Fibroblast of skin of right biceps (primary cell): ENCODE results near the gene FGFR4.

Experiments
- DNase-seq: peaks from one replicate; pipeline ENCODE4 v3.0.0-alpha.2; 2013

Gene FGFR4

DNA sequence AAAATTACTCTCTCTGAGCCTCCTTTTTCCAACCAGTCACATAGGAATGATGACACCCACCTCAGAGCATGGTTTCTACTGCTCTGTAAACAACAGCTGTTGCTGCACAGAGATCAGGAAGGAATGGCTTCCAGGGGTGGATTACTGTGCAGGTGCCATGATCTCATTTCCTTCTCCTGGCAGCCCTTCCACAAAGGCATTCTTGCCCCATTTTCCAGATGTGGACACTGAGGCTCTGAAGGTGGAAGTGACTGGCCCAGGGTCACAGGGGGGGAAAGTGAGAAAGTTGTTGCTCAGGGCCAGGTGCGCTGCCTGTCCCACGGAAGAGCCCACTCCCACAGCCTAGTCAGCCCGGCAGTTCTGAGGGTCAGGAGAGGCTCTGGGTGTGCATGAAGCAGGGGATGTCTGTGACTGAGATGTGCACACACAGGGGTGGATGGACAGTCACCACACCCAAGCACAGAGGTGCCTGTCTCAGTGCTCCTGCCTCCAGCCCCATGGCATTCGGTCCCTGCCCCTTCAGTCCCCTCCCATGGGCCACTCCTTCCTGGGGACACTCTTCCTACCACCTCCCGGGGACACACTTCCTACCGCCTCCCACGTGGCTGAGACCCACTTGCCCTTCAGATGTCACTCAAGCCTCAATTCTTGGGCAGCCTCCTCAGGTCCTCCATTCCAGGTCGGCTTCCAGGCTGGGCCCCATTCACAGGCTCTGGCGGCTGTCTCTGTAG, 17.0 kb downstream of the FGFR4 start:
- no peak for DNase-seq

DNA sequence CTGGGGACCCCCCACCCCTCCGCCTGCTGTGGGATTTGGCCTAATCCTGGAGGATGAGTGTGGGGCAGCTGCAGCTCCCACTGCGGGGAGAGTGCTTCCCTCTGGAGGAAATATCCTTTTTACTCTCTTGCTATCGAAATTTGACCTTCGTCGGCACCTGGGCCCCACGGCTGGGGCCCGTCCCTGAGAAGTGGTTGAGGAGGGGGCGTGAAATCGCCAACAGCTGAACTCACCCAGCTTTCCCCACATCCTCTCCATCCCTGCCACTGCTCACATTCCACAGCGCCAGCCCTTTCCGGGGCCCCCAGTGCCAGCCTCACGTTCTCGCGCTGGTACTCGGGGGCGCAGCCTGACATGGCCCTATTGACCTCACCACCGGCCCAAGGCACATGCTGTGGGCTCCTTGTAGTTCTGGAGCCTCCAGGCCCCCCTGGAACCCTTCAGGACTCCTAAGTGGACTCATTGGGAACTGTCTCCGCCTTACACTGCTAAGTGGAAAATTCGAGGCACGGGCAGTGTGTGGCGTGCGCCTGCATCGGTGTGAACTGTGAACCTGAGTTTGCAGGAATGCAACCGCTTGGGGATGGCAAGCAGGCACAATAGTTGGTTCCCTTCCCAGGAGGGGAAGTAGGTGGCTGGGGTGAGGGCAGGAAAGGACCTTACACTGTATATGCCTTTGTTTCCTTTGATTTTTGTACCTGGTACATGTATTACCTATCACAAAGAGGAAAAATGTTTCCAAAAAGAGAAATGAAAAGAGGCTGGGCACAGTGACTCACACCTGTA, 19.2 kb downstream of the FGFR4 start:
- DNase-seq, result no peak

DNA sequence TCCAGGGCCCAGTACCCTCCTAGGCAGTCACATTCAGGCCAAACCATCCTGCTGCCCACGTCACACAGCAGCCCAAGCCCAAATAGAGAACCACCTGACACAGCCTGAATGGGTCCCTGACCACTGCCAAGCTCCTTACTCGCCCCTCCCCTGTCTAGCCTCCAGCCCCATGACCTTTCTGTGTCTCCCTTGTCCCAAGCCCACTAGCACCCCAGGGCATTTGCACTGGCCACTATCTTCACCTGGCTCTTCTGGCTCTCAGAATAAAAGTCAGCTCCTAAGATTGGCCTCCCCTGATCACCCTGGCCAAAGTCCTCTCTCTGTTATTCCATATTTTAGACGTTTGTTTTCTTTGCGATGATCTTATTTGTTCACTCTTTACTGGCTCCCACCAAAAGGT, 20.4 kb downstream of the FGFR4 start:
- no peak for DNase-seq

DNA sequence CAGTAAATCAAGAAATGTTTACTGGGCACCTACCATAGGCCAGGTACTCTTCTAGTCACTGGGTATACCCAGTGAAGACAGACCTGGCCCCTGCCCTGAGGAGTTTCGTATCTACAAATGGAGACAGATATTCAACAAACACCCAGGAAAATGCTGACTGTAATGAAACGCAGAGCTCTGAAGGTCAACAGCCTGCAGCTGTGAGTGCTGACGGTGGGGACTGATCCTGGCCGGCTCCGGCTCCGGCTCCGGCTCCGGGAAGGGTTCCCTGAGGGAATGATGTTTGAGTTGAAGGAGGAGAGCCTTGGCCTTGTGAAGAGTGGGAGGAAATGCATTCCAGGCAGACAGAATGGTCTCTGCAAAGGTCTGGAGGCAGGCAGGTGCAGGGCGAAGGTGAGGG, 23.1 kb downstream of the FGFR4 start:
- no peak for DNase-seq

DNA sequence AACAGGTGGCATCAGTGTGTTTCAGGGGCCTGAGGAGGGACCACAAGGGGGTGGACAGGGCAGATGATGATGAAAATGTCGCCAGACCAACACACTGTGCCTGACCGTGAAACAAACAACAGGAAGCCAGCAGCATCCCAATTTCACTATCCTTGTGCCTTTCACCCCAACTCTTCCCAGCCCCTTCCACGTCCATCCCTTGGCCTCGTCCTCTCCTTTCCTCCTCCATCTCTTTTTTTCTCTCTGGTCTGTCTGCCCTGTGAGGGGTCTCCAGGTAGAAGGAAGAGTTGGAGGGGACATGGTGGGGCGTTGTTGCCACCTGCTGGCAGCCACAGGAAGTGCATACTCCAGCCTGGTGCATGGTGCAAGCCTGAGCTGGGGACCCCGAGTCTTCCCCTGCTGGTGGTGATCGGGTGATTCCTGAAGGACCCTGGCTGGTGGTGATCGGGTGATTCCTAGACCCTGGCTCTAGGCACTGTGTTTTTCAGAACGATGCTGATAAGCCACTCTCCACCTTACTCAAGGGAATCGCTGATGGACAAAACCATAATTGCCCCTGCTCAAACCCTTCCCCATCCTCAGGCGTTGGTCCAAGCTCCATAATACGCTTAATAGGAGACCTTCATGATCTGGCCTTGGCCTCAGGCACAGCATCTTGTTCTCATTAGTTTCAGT, 25.1 kb downstream of the FGFR4 start:
- peak; percentile 33 for DNase-seq

DNA sequence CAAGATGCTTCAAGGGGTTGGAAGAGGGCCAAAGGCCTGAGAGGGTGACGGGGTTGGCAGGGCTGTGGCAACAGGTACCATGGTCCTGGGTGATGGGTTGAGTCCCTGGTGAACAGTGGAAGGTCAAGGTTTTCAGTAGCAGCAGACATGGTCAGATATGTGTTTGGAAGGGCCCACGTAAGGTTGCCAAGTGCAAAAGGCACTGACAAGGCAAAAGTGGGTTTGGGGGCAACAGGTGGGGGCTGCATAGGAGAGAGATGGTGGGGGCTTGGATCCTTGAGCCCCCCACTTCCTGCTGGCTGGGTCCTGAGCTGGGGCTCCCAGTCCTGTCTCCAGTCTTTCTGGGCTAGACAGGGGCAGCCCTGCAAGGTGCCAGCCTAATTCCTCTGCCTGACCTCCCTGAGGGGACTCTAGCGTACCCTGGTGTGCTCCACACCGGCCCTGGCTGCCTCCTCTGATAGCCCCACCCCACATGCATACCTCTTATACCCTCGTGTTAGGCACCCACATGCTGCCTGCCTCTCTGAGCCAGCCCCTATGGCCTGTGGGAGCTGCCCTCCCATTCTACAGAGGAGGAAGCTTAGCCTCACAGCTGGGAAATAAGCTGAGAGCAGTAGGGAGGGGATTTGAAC, 26.0 kb downstream of the FGFR4 start:
- DNase-seq, result no peak

DNA sequence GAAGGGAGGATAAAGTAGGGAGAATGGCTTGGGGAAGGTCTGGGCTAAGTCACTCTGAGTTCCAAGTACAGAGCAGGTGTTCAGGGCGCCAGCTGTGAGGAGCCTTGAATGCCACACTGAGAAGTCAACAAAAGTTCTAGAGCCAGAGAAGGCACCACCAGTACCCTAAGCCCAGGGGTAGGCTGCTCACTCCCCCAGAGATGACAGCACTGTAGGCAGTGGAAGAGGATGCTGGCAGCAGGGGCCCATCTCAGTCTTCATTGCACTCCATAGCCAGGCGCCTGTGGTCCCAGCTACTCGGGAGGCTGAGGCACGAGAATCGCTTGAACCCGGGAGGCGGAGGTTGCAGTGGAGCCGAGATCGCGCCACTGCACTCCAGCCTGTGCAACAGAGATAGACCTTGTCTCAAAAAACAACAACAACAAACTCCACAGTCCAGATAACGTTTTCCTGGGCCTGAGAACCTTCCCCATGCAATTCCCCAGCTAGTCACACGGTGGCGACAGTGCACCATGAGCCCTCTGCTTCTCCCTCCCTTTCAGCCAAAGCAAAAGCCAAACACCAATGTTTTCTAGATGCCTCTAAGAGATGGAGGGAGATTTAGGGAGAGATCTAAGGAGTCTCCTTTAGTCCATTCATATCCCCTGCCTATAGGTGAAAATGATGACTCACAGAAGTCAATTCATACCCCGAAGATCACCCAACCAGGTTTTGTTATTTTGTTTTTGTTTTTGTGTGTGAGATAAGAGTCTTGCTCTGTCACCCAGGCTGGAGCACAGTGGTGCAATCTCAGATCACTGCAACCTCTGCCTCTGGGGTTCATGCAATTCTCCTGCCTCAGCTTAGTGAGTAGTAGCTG, 27.1 kb downstream of the FGFR4 start:
- DNase-seq, result peak; percentile 63

DNA sequence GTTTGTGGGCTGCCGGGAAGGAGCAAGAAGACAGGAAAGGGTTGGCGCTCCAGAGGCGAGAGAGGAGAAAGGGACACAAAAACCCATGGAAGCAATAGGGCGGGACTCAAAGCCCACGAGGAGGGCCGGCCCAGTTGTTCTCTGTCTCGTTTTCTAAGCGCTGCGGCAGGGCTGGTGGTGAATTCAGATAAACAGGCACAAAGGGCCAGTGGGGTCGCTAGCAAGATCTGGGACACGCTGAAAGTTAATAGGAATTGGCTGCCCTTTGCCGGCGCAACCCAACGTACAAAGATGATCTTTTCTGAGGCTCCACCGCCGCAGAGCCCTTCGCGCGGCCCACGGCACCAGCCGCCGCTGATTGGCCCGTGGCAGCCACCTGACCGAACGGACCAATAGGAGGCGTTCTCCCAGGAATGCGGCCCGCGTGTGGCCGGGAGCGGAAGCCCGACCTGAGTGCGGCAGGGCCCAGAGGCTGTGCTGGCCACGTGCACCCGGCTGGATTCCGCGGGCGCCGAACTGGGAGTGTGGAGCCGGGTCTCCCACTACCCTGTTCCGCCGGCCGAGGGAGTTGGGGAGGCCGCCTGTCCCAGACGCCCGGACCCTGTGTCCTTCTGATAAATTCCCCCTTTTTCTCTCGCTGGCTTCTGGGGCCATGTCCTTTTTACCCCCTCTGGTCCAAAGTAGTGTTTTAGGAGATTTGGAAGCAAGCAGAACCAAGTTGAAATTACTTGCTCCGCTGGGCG, 30.1 kb downstream of the FGFR4 start:
- DNase-seq, result peak; percentile 88

DNA sequence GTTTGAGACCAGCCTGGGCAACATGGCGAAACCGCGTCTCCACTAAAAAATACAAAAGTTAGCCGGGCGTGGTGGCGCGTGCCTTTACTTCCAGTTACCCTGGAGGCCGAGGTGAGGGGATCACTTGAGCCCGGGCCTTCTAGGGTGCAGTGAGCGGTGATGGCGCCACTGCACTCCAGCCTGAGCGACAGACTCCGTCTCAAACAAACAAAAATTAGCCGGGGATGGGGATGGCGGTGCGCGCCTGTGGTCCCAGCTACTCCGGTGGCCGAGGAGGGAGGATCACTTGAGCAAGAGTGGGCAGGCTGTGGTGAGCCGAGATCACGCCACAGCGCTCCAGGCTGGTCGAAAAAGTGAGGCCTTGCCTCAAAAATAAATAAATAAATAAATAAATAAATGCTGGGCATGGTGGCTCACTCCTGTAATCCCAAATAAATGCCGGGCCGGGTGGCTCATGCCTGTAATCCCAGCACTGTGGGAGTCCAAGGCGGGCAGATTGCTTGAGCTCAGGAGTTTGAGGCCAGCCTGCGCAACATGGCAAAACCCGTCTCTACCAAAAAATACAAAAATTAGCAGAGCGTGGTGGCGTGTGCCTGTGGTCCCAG, 30.8 kb downstream of the FGFR4 start:
- no peak for DNase-seq

DNA sequence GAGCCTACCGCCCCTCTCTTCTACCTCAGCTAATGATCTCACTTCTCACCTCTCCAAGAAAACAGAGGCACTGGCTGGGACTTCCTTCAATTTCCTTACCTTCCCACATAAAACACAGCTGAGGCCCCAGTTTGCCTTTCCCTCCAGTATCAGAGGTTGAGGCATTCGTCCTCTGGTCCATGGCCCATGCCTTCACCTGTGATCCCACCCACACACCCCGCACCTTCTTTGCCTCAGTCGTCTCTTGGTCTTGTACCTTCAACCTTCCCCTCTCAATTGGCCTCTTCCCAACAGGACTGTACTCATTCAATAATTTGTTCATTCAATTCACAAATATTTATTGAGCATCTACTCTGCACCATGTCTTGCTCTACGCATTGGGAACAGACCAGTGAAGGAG, 35.9 kb downstream of the FGFR4 start:
- no peak for DNase-seq

DNA sequence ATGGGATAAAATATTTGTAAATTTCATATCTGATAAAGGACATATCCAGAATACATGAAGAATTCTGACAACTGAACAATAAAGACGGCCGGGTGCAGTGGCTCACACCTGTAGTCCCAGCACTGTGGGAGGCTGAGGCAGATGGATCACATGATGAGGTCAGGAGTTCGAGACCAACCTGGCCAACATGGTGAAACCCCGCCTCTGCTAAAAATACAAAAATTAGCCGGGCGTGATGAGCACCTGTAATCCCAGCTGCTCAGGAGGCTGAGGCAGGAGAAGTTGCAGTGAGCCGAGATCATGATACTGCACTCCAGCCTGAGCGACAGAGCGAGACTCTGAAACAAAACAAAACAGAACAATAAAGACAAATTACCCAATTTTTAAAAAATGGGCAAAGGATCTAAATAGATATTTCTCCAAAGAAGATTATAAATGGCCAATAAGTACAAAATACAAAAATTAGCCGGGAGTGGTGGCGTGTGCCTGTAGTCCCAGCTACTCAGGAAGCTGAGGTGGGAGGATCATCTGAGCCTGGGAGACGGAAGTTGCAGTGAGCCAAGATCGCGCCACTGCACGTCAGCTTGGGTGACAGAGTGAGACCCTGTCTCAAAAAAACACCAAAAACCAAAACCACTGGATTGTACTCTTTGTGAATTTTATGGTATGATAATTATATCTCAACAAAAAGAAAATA, 37.2 kb downstream of the FGFR4 start:
- no peak for DNase-seq

DNA sequence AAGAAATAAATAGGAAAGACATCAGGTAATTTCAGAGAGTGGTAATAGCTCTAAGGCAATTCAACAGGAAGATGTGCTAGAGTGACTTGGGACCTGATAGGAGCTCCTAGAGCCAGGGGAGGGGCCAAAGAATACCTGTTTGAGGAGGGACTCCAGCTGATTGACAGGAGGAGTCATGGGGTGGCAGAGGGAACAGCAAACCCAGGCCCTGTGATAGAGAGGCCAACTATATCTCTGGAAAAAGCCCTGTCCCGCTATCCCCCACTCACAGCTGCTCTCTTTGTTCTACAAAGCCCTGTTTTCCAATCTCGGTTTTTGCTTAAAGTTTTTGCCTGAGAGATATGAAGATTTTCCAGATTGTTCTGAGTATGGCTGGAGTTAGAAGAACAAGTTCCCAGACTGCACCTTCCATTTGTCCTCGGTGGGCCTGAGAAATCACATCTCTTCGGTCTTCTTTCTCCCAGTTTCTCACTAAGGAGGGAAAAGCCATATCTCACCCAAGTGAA, 37.8 kb downstream of the FGFR4 start:
- no peak for DNase-seq

DNA sequence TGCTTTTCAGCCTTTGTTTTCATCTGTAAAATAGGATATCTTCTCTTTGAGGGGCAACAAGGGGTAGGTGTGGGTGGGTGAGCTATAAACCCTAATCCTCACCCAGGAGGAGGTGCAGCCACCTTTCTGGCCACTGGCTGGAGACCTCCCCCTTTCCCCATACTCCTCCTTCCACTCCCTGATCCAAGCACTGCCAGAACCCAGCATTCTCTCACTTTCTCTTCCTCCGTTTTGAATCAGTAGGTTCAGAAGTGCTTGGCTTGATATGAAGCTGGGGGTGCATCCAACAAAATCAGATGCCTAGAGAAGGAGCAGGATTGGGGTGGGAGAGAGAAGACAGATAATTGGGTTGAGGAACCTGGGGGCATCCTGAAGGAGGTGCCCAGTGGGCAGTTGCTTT, 40.1 kb downstream of the FGFR4 start:
- DNase-seq, result no peak

DNA sequence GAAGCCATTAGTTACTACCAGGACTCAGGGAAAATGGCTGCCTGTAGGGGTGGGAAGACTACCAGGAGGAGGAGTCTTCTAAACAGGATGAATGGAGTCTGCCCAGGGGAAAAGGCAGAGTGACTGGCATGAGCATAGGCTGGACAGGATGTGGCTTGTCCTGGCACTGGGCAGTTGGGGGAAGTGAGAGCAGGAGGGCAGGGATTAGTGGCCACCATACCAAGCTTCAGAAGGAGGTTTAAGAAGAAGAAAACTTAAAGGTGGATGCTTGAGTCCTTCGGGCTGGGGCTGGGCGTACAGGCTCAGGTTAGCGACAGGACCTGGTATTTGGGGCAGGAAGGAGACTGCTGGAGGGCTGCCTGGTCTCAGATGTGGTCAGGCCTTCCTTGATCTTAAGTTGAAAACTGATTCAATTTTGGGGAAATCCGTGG, 41.9 kb downstream of the FGFR4 start:
- no peak for DNase-seq

DNA sequence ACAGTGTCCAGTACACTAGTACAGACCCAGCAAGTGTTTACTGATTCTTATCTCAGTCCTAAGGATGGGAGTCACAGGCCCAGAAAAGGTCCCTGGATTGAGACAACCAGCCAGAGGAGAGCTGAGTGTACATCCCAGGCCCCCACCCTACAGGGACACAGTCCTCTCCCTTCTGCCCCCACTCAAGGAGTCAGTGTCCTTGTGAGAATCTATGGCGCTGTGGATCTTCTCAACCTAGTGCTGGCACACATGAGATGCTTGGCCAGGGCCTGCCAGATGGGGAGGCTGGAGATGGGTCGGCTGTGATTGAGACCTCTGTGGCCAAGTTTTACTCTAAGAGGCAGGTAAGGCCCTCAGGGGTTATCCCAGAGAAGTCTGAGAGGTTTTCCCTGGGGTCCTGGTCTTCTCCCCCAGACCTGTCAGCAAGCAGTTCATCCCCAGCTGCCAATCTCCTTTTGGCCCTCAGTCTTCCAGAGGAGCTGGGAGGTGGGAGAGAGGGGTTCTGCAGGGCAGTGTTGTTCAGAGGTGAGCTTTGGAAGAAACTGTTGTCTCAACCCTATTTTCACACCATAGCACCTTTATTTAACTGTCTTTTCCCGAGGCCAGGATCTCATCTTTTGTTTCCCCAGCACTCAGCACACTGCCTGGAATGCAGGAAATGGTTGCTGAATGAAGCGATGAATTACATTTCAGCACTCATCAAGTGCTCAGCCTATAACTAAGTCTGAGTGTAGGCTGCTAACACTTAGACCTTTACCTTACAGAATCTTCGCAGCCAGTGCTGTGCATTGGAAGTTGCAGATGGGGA, 43.7 kb downstream of the FGFR4 start:
- DNase-seq, result peak; percentile 55

DNA sequence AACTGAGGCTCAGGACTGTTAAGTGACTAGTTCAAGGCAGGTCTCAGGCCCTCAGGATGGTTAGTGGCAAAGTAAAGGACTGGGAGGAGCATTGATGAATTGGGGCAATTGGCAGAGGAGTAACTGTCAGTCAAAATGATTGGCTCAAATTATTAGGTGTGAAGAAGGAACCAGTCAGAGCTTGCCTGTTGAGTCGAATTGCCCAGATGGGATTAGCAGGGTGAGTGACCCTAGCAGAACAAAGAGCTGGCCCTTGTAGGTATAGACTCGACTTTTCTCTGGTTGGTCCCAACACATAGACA, 44.3 kb downstream of the FGFR4 start:
- DNase-seq, result no peak

DNA sequence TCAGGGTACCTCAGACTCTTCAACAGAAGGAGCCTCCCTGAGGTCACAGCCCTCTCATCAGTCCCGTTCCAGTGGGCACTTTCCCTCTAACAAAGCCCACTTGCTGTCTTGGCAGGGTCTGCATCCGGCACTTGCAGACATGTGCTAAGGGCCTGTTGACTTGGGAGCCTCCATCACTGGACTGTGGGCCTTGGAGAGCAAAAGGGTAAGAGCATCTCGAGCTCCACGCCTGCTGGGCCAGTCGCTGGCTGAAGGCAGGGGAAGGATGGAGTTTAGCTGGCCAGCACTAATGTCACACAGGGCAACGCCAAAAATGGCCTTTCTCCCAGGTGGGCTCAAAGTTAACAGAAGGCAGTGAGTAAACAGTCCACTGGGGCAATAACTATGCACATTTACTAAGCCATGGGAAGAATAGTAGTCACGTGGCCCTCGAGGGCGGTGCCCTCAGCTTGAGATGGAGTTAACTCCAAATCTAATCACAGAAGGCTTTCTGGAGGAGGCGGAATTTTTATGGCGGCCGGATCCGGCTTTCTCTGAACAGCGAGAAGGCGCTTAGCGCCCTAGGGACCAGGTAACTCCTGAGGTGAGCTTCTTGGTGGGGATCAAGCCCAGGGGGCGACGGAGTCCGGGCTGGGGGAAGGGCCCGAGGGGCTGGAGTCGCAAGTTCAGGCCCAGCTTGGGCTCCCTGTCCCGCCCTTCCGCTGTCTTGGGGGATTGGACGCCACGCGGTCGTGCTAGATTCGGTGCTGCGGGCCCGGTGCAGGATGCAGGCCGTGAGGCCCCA, 44.8 kb downstream of the FGFR4 start:
- no peak for DNase-seq

DNA sequence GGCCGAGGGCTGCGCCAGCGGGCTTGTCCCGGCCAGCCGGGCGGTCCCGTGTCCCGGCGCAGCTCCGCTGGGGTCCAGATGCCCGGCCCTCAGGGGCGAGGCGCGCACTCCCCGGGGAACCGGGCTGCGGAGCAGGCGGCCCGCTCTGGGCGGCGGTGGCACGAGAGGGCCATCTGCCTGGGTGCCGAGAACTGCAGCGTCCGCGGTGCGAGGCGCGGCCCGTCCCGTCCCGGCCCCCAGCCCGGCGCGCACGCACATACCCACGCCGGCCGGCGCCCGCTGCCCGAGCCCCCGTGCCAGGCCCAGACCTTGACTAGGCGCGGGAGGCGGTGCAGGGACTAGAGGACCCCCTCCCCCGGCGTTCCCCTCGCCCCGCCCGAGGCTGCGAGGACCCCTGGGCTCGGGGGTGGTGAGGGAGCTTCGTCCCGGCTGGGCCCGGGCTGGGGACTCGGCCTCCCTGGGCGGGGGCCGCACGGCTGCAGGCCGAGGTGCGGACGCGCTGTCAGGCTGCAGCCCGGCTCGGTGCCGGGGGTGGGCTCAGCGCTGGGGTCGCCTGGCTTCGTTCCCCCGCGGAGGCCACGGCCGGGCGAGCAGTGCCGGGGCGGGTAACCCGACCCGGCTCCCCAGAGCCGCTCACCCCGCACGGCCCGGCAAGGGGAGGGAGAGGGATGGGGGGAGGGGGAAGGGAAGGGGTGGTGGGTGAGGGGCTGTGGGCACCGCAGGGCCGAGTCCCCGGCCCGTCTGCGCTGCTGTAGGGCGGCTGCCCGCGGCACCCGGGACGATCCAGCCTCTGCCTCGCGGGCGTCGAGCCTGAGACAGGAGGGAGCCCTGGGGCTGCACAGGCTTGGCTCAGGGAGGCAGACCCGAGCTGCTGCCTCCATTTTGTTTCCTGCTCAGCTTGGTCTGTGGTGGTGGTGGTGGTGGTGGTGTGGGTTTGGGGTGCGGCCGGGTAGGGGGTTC, 45.7 kb downstream of the FGFR4 start:
- peak; percentile 28 for DNase-seq
